Keratinocyte (primary cell): ENCODE measurements around the gene PHF3. TPM values are rescaled to one million over a fixed set of nuclear protein-coding genes. Genes with fewer than 3 reads are reported as not detected.

Experiments used
- DNase-seq: peaks from one replicate; pipeline ENCODE4 v3.0.0-alpha.2; 2011; ENCODE audit warnings: low read depth, missing footprints, low spot score
- FAIRE-seq: peaks from 2 replicates; lab custom pipeline; 2011; peaks lifted over from hg19 to GRCh38; lab: Jason Lieb, UNC
- H2AFZ ChIP-seq: 2 replicates; pipeline ENCODE4 v1.6.0; 2012; ENCODE audit warnings: low read length, control low read depth, inconsistent platforms; ENCODE audit not compliant: control insufficient read depth
- H3K27ac ChIP-seq: 2 replicates; pipeline ENCODE4 v1.5.1; 2011; ENCODE audit warnings: low read length; ENCODE audit not compliant: control insufficient read depth, insufficient read depth
- H3K27me3 ChIP-seq: 3 replicates; pipeline ENCODE4 v1.6.0; 2011; ENCODE audit warnings: low read length; ENCODE audit not compliant: control insufficient read depth, insufficient read depth; ENCODE audit errors: extremely low read depth
- H3K36me3 ChIP-seq, 2 experiments: 2 replicates in 1 of 2; 3 replicates in 1 of 2; pipeline ENCODE4 v1.5.1; 2011; ENCODE audit warnings: low read length in 2 of 2, mild to moderate bottlenecking in 1 of 2; ENCODE audit not compliant: control insufficient read depth in 2 of 2, insufficient read depth in 2 of 2; ENCODE audit errors: extremely low read depth in 1 of 2
- H3K4me1 ChIP-seq: 3 replicates; pipeline ENCODE4 v1.5.1; 2011; ENCODE audit warnings: low read length; ENCODE audit not compliant: control insufficient read depth, insufficient read depth; ENCODE audit errors: extremely low read depth
- H3K4me2 ChIP-seq: 3 replicates; pipeline ENCODE4 v1.6.0; 2011; ENCODE audit warnings: low read depth, low read length; ENCODE audit not compliant: control insufficient read depth, insufficient read depth; ENCODE audit errors: extremely low read depth
- H3K4me3 ChIP-seq, 3 experiments: fragments of 200-600 bp in 1 of 3; sonication (generic) in 1 of 3; 2 replicates in 2 of 3; 3 replicates in 1 of 3; pipeline ENCODE4 v1.5.1; 2011 to 2016; ENCODE audit warnings: low read length in 3 of 3, mild to moderate bottlenecking in 3 of 3, control low read depth in 2 of 3, inconsistent platforms in 1 of 3, low read depth in 1 of 3, mixed read lengths in 1 of 3, mixed run types in 1 of 3, moderate library complexity in 1 of 3; ENCODE audit not compliant: control insufficient read depth in 2 of 3, insufficient read depth in 2 of 3; ENCODE audit errors: extremely low read depth in 1 of 3
- H3K79me2 ChIP-seq: 2 replicates; pipeline ENCODE4 v1.6.0; 2012; ENCODE audit warnings: low read length; ENCODE audit not compliant: control insufficient read depth, insufficient read depth
- H3K9ac ChIP-seq: 3 replicates; pipeline ENCODE4 v1.6.0; 2011; ENCODE audit warnings: low read length; ENCODE audit not compliant: control insufficient read depth, insufficient read depth; ENCODE audit errors: extremely low read depth
- H3K9me1 ChIP-seq: 3 replicates; pipeline ENCODE4 v1.6.0; 2011; ENCODE audit warnings: low read length; ENCODE audit not compliant: control insufficient read depth, insufficient read depth; ENCODE audit errors: extremely low read depth
- H3K9me3 ChIP-seq: 2 replicates; pipeline ENCODE4 v1.5.1; 2012; ENCODE audit warnings: low read depth, low read length; ENCODE audit not compliant: control insufficient read depth
- H4K20me1 ChIP-seq: 3 replicates; pipeline ENCODE4 v1.6.0; 2011; ENCODE audit warnings: low read length; ENCODE audit not compliant: control insufficient read depth, insufficient read depth; ENCODE audit errors: extremely low read depth
- EZH2 ChIP-seq: IDR thresholded peaks from one replicate; pipeline ENCODE4 v1.6.1; 2012; ENCODE audit warnings: inconsistent platforms, mild to moderate bottlenecking, low read length, moderate library complexity
- dilution Hi-C: fragments of 300-500 bp; cut with MboI; formaldehyde crosslinking; loops from one replicate; pipeline ENCODE4 v1.7.0; 2020; ENCODE audit warnings: low sequenced_read_pairs; ENCODE audit not compliant: extremely low pct_ligation_motif_present
- polyA plus RNA-seq, 5 experiments: library from polyadenylated mRNA; depleted of rRNA in 3 of 5; stranded (reverse) in 3 of 5; stranded (forward) in 1 of 5; unstranded in 1 of 5; fragments of >200 nt; gene quantifications; 1 replicate in 1 of 5; 2 replicates in 3 of 5; 3 replicates in 1 of 5; pipeline versions ENCODE4 v1.2.1 to v1.2.3, GENCODE V29; 2011 to 2012; ENCODE audit warnings: missing spikeins in 2 of 5, low read depth in 1 of 5, low replicate concordance in 1 of 5
- TF ChIP-seq, protein P1 (sequence below), 3 experiments: IDR thresholded peaks in 1 of 3; conservative IDR thresholded peaks in 1 of 3; optimal IDR thresholded peaks in 1 of 3; 2 replicates in 2 of 3; 3 replicates in 1 of 3; pipeline versions ENCODE3 to v1.5.1; 2011; ENCODE audit warnings: low read length in 3 of 3, mild to moderate bottlenecking in 3 of 3, moderate library complexity in 2 of 3, control low read depth in 1 of 3, inconsistent platforms in 1 of 3; ENCODE audit not compliant: insufficient read depth in 2 of 3; ENCODE audit errors: extremely low read depth in 1 of 3

The PHF3 gene
- polyA plus RNA-seq, 1 donor (not counting 4 experiments of a cell fraction or from before 2014, with no cell fraction given), result 13.7 TPM

DNA sequence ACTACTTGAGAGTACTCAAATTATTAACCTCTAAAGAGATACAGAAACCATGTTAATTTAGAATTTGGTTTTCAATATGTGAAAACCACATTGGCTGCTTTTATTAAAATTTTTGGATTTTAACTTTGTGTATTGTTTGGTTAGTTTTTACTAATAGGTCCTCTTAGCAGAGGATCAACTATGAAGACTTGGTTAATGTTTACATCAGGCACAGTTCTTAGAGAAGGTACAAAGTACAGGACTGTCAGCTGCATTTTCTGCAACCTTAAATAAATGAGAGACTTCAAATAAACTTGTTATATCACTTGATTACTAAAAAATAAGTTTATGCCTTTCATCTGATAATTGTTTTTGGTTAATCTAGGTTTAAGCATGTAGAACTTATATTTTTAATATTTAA lies 89.1 kb downstream of the PHF3 start:
- Histone ChIP-seq H3K4me2 (no peak overlapping the region), H3K36me3 (no peaks in the 10 kb centered on the region)

DNA sequence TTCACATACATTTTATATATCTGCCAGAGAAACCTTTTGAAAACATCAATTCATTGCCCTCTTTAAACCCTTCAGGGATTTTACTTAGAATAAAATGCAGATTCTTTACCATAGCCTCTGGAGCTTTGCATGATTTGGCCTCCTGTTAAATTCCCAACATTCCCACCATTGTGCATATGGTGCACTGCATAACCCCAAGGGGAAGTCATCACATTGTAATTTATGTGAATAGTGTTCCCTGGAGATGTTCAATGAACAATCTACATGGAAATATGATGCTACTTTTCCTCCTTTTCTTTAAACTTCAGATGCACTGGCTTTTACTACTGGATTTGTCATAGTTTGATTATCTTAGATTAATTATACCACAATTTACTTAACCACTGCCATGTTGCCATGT lies 94.7 kb downstream of the PHF3 start:
- Histone ChIP-seq H3K4me3 (no peak overlapping the region), H3K4me1 (peaks cover 4% of the 10 kb centered on the region), H3K27ac (no peak overlapping the region), H3K27me3 (no peaks in the 10 kb centered on the region), H2AFZ (no peak overlapping the region), H3K9ac (no peak overlapping the region), H4K20me1 (no peaks in the 10 kb centered on the region), H3K79me2 (no peaks in the 10 kb centered on the region), H3K9me1 (no peaks in the 10 kb centered on the region), H3K9me3 (no peaks in the 10 kb centered on the region), H3K4me2 (no peak overlapping the region), H3K36me3 (no peaks in the 10 kb centered on the region)
- FAIRE-seq, result no peak
- TF ChIP-seq, protein P1, sequence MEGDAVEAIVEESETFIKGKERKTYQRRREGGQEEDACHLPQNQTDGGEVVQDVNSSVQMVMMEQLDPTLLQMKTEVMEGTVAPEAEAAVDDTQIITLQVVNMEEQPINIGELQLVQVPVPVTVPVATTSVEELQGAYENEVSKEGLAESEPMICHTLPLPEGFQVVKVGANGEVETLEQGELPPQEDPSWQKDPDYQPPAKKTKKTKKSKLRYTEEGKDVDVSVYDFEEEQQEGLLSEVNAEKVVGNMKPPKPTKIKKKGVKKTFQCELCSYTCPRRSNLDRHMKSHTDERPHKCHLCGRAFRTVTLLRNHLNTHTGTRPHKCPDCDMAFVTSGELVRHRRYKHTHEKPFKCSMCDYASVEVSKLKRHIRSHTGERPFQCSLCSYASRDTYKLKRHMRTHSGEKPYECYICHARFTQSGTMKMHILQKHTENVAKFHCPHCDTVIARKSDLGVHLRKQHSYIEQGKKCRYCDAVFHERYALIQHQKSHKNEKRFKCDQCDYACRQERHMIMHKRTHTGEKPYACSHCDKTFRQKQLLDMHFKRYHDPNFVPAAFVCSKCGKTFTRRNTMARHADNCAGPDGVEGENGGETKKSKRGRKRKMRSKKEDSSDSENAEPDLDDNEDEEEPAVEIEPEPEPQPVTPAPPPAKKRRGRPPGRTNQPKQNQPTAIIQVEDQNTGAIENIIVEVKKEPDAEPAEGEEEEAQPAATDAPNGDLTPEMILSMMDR (optimal IDR thresholded peaks at IDR 0.05 in 1 of 3, IDR thresholded peaks at IDR 0.05 in 1 of 3, conservative IDR thresholded peaks at IDR 0.05 in 1 of 3; ENCODE audit: extremely low read depth in 1 of 3, insufficient read depth in 2 of 3, low read length in 3 of 3), result no peak
- no peak for TF ChIP-seq EZH2
- DNase-seq, result no peak
- dilution Hi-C loops, result no loop called here

More for the DNA sequence above, 89.1 kb downstream of the PHF3 start:
- no peak for FAIRE-seq
- no peaks in the 10 kb centered on the region for H3K9me1 ChIP-seq
- H3K9me3 ChIP-seq, result no peaks in the 10 kb centered on the region
- H3K79me2 ChIP-seq, result no peaks in the 10 kb centered on the region
- DNase-seq, result no peak
- H3K27me3 ChIP-seq, result no peaks in the 10 kb centered on the region
- H2AFZ ChIP-seq, result no peak overlapping the region
- H3K27ac ChIP-seq, result no peak overlapping the region
- H4K20me1 ChIP-seq, result no peaks in the 10 kb centered on the region
- no peaks in the 10 kb centered on the region for H3K4me1 ChIP-seq
- dilution Hi-C loops, result no loop called here
- H3K9ac ChIP-seq, result no peak overlapping the region
- no peak overlapping the region for H3K4me3 ChIP-seq
- TF ChIP-seq EZH2, result no peak
- TF ChIP-seq, protein P1 (optimal IDR thresholded peaks at IDR 0.05 in 1 of 3, IDR thresholded peaks at IDR 0.05 in 1 of 3, conservative IDR thresholded peaks at IDR 0.05 in 1 of 3; ENCODE audit: extremely low read depth in 1 of 3, insufficient read depth in 2 of 3, low read length in 3 of 3), result no peak
